Lung (tissue), 12 donors: ENCODE data around the gene PRPF38B. TPM values are rescaled to one million over a fixed set of nuclear protein-coding genes. Genes with fewer than 3 reads are reported as not detected.
"Not testable (repeated sequence)": the region's sequence is repeated elsewhere in the genome, so short reads cannot be mapped to it uniquely, and the experiment has no call there.

Experiments used
- ATAC-seq: fragments of 200-7000 bp; cut with Tn5 transposase; one replicate; pipeline ENCODE4 v1.9.1; 2020; ENCODE audit warnings: moderate number of reproducible peaks; ENCODE audit not compliant: insufficient read depth, low FRiP score
- DNase-seq, 3 donors: peaks; one replicate each; pipeline ENCODE4 v3.0.0-alpha.2; 2013 to 2017
- H3K27ac ChIP-seq, 2 donors: one replicate each; pipeline ENCODE4 v1.5.1; 2013; ENCODE audit warnings: mild to moderate bottlenecking in 2 of 2, moderate library complexity in 2 of 2, control low read depth in 1 of 2, inconsistent platforms in 1 of 2, low read depth in 1 of 2, low read length in 1 of 2
- H3K27me3 ChIP-seq, 3 donors: one replicate each; pipeline ENCODE4 v1.5.1; 2013; ENCODE audit warnings: low read length in 2 of 3; ENCODE audit not compliant: control insufficient read depth in 3 of 3, insufficient read depth in 3 of 3
- H3K36me3 ChIP-seq, 4 donors: one replicate each; pipeline ENCODE4 v1.5.1; 2013; ENCODE audit warnings: low read length in 4 of 4, mild to moderate bottlenecking in 1 of 4, moderate library complexity in 1 of 4; ENCODE audit not compliant: control insufficient read depth in 4 of 4, insufficient read depth in 4 of 4
- H3K4me1 ChIP-seq, 5 donors: one replicate each; pipeline ENCODE4 v1.5.1; 2013; ENCODE audit warnings: low read length in 5 of 5, mild to moderate bottlenecking in 2 of 5, moderate library complexity in 1 of 5; ENCODE audit not compliant: control insufficient read depth in 5 of 5, insufficient read depth in 5 of 5
- H3K4me3 ChIP-seq: one replicate; pipeline ENCODE4 v1.5.1; 2013; ENCODE audit warnings: mild to moderate bottlenecking, control low read depth, moderate library complexity
- H3K9ac ChIP-seq, 2 donors: one replicate each; pipeline ENCODE4 v1.5.1; 2013; ENCODE audit warnings: low read length in 2 of 2, control low read depth in 1 of 2; ENCODE audit not compliant: insufficient read depth in 1 of 2
- H3K9me3 ChIP-seq, 4 donors: one replicate each; pipeline ENCODE4 v1.5.1; 2013; ENCODE audit warnings: low read length in 3 of 4, mild to moderate bottlenecking in 1 of 4, moderate library complexity in 1 of 4; ENCODE audit not compliant: control insufficient read depth in 4 of 4, insufficient read depth in 3 of 4
- CTCF ChIP-seq: IDR thresholded peaks from 2 replicates; pipeline ENCODE4 v1.5.1; 2012; ENCODE audit warnings: mild to moderate bottlenecking; ENCODE audit errors: control extremely low read depth, extremely low read depth
- WGBS, 2 donors: extraction: QIAGEN DNeasy Blood & Tissue Kit; methylation state at CpG; one replicate each; pipeline ENCODE4 v1.1.7; 2013; 5-methylcytosine and 5-hydroxymethylcytosine counted together
- polyA plus RNA-seq, 2 donors: library from polyadenylated mRNA; stranded (reverse); fragments of 200-250 nt; gene quantifications; one replicate each; pipeline ENCODE4 v1.2.1, GENCODE V29; 2013
- total RNA-seq, 2 donors: library from RNA; depleted of rRNA in 1 of 2; stranded (reverse); fragments of >200 nt in 1 of 2; gene quantifications; one replicate each; pipeline ENCODE4 v1.2.1, GENCODE V29; 2014 to 2021
- donor health status: control.
- donor health status: control.
- donor health status: Bipolar disorder and iron deficiency.
- donor health status: healthy.
- donor health status: DM: yes; HTN: yes; CAD: no.

PRPF38B gene
- total and polyA plus RNA-seq, 4 donors = 26.8 to 38.3 (median 29.8) TPM

- DNase-seq (no peak), ATAC-seq (no peak)
- H3K36me3 ChIP-seq = peaks cover 0 to 1% (median 0%) of the 10 kb centered on the region in 4 donors
- H3K4me3 ChIP-seq = no peak overlapping the region
- no peak overlapping the region for H3K27ac ChIP-seq
- no peaks in the 10 kb centered on the region for H3K27me3 ChIP-seq
- H3K4me1 ChIP-seq = peaks cover 0 to 10% (median 0%) of the 10 kb centered on the region in 5 donors
- no peak for TF ChIP-seq CTCF
- 82 to 95% methylated on average over 2 of the region's 2 CpGs for WGBS, 2 donors
- H3K9ac ChIP-seq = no peak overlapping the region
- no peaks in the 10 kb centered on the region for H3K9me3 ChIP-seq
Observed at GRCh38 chr1:108665067-108665466, 27.0 kb upstream of the PRPF38B start.

GRCh38 chr1:108665771-108666170, 26.3 kb upstream of the PRPF38B start:
- H3K36me3 ChIP-seq = peaks cover 0 to 1% (median 0%) of the 10 kb centered on the region in 4 donors
- 78 to 81% methylated on average over 1 of the region's 1 CpG for WGBS, 2 donors
- no peak for ATAC-seq
- no peak for DNase-seq
- no peak for TF ChIP-seq CTCF
- H3K9me3 ChIP-seq = no peaks in the 10 kb centered on the region
- H3K4me1 ChIP-seq = peaks cover 0 to 10% (median 0%) of the 10 kb centered on the region in 5 donors
- no peaks in the 10 kb centered on the region for H3K27me3 ChIP-seq
- H3K9ac ChIP-seq = no peak overlapping the region
- H3K4me3 ChIP-seq = no peak overlapping the region
- no peak overlapping the region for H3K27ac ChIP-seq

GRCh38 chr1:108667422-108667821, 24.7 kb upstream of the PRPF38B start:
- H3K27ac ChIP-seq, H3K36me3 ChIP-seq, DNase-seq, ATAC-seq, H3K9me3 ChIP-seq, H3K27me3 ChIP-seq, H3K4me3 ChIP-seq, H3K9ac ChIP-seq, H3K4me1 ChIP-seq: not testable (repeated sequence)
- 97 to 99% methylated on average over 27 to 28 of the region's 28 CpGs for WGBS, 2 donors

GRCh38 chr1:108668777-108669176, 23.3 kb upstream of the PRPF38B start:
- no peaks in the 10 kb centered on the region for H3K4me1 ChIP-seq
- no peaks in the 10 kb centered on the region for H3K27me3 ChIP-seq
- H3K27ac ChIP-seq = no peak overlapping the region
- H3K36me3 ChIP-seq = peaks cover 0 to 1% (median 0%) of the 10 kb centered on the region in 4 donors
- H3K9ac ChIP-seq = no peak overlapping the region
- ATAC-seq (no peak), DNase-seq (no peak)
- no peak for TF ChIP-seq CTCF
- no peak overlapping the region for H3K4me3 ChIP-seq
- H3K9me3 ChIP-seq = no peaks in the 10 kb centered on the region
